Gastroesophageal sphincter (tissue), 4 donors: ENCODE results near the gene TGFB1I1. TPM values are rescaled to one million over a fixed set of nuclear protein-coding genes. Genes with fewer than 3 reads are reported as not detected.

Source experiments
- ATAC-seq: fragments of 150-250 bp; one replicate; pipeline ENCODE4 v1.9.1; 2016; ENCODE audit warnings: mild to moderate bottlenecking, moderate library complexity
- H3K27ac ChIP-seq, 4 donors: fragments of 200-600 bp; sonication (generic) in 3 of 4; 1 replicate in 3 of 4; 2 replicates in 1 of 4; pipeline ENCODE4 v1.5.1; 2016 to 2019
- H3K27me3 ChIP-seq: fragments of 200-600 bp; sonication (generic); one replicate; pipeline ENCODE4 v1.5.1; 2019
- H3K36me3 ChIP-seq, 2 donors: fragments of 200-600 bp; sonication (generic); one replicate each; pipeline ENCODE4 v1.5.1; 2019; ENCODE audit warnings: control low read depth in 1 of 2
- H3K4me1 ChIP-seq, 3 donors: fragments of 200-600 bp; sonication (generic); 1 replicate in 2 of 3; 2 replicates in 1 of 3; pipeline ENCODE4 v1.5.1; 2016 to 2019; ENCODE audit warnings: control low read depth in 2 of 3
- H3K4me3 ChIP-seq, 2 donors: fragments of 200-600 bp; sonication (generic); one replicate each; pipeline ENCODE4 v1.5.1; 2019; ENCODE audit warnings: mild to moderate bottlenecking in 1 of 2, moderate library complexity in 1 of 2
- H3K9me3 ChIP-seq, 3 donors: fragments of 200-600 bp; sonication (generic); one replicate each; pipeline ENCODE4 v1.5.1; 2017 to 2019; ENCODE audit warnings: control low read depth in 2 of 3
- EP300 ChIP-seq: sonication (generic); formaldehyde crosslinking; IDR thresholded peaks from one replicate; pipeline ENCODE4 v1.6.1; 2017; ENCODE audit warnings: antibody characterized with exemption, mild to moderate bottlenecking
- POLR2A ChIP-seq, 2 donors: fragments of 450-650 bp; IDR thresholded peaks; one replicate each; pipeline ENCODE4 v1.6.1; 2017; ENCODE audit warnings: antibody characterized with exemption in 2 of 2, mild to moderate bottlenecking in 2 of 2, moderate library complexity in 1 of 2
- POLR2AphosphoS5 ChIP-seq: sonication (generic); formaldehyde crosslinking; IDR thresholded peaks from one replicate; pipeline ENCODE4 v1.6.1; 2017; ENCODE audit warnings: antibody characterized with exemption
- WGBS, 2 donors: methylation state at CpG; one replicate each; pipeline ENCODE4 v1.1.5; 2018; ENCODE audit warnings: low coverage in 1 of 2; 5-methylcytosine and 5-hydroxymethylcytosine counted together
- total RNA-seq, 4 donors: library from RNA; depleted of rRNA; stranded (reverse); fragments of >200 nt; gene quantifications; one replicate each; pipeline ENCODE4 v1.1.0, GENCODE V29; 2016
- TF ChIP-seq, protein P1 (sequence below), 4 experiments: fragments of 200-600 bp in 2 of 4; fragments of 450-650 bp in 2 of 4; sonication (generic) in 1 of 4; IDR thresholded peaks; one replicate each; pipeline ENCODE4 v1.5.1; 2017 to 2019; ENCODE audit warnings: antibody characterized with exemption in 4 of 4, mild to moderate bottlenecking in 2 of 4, moderate library complexity in 2 of 4

Gene TGFB1I1
- total RNA-seq, 4 donors from 2014 or later, result 157 to 438 (median 211) TPM

DNA sequence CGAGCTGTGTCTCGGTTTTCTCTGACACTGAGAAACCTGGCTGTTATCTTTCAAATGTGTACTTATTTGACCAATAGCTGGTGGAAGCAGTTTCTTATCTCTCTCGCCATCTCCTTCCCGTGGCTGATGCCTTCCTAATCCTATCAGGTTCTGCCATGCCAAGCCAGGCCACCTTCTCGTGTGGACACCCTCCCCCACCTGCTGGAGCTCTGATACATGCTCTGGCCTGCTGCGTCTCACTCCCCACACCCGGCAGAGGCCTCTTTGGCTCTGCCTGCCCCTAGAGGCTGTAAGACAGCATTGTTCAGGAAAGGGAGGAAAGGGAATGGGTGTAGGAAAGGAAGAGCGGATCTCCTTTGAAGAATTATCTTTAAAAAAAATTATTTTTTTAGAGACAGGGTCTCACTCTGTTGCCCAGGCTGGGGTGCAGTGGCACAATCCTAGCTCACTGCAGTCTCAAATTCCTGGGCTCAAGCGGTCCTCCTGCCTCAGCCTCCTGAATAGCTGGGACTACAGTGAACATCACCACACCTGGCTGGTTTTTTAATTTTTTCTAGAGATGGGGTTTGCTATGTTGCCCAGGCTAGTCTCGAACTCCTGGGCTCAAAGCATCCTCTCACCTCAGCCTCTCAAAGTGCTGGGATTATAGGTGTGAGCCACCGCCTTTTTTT, 20.1 kb upstream of the TGFB1I1 start:
- ATAC-seq, result peak; percentile 76
- Histone ChIP-seq H3K9me3 (no peaks in the 10 kb centered on the region), H3K27me3 (no peaks in the 10 kb centered on the region), H3K27ac (peak overlapping the region in 3 of 4 donors; percentile 29 to 69 (median 58)), H3K36me3 (peaks cover 0 to 2% of the 10 kb centered on the region in 2 donors), H3K4me3 (no peak overlapping the region), H3K4me1 (peaks cover 0 to 59% (median 44%) of the 10 kb centered on the region in 3 donors)
- 39 to 58% methylated on average over 7 to 11 of the region's 11 CpGs for WGBS, 2 donors
- TF ChIP-seq POLR2AphosphoS5 (no peak), POLR2A (IDR thresholded peaks at IDR 0.05) (no peak), EP300 (no peak)
- TF ChIP-seq, protein P1, sequence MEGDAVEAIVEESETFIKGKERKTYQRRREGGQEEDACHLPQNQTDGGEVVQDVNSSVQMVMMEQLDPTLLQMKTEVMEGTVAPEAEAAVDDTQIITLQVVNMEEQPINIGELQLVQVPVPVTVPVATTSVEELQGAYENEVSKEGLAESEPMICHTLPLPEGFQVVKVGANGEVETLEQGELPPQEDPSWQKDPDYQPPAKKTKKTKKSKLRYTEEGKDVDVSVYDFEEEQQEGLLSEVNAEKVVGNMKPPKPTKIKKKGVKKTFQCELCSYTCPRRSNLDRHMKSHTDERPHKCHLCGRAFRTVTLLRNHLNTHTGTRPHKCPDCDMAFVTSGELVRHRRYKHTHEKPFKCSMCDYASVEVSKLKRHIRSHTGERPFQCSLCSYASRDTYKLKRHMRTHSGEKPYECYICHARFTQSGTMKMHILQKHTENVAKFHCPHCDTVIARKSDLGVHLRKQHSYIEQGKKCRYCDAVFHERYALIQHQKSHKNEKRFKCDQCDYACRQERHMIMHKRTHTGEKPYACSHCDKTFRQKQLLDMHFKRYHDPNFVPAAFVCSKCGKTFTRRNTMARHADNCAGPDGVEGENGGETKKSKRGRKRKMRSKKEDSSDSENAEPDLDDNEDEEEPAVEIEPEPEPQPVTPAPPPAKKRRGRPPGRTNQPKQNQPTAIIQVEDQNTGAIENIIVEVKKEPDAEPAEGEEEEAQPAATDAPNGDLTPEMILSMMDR (IDR thresholded peaks at IDR 0.05), result peak in 3 of 4 experiments; percentile 47 to 69 (median 54)

DNA sequence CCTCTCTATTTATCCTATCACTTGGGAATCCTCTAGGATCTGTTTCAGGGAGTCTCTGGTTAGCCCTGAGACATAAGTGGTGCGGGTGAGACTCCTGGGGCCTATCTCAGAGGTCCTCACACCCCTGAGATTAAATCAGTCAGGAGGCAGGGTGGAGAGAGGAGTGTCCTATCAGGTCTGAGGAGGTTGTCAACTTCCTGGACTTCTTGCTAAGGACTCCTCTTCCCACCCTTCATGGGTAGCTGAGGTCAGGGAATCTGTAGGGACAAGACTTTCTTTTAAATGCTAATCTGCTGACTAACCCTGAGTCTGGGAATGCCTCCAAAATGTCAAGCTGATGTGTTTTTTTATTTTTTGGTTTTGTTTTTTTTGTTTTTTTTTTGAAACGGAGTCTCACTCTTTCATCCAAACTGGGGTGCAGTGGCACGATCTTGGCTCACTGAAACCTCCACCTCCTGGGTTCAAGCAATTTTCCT, 19.3 kb upstream of the TGFB1I1 start:
- 55% methylated on average over 3 of the region's 3 CpGs; no CpG with 5 or more reads in 1 of the 2 donors for WGBS, 2 donors
- no peaks in the 10 kb centered on the region for H3K9me3 ChIP-seq
- no peak overlapping the region for H3K4me3 ChIP-seq
- H3K4me1 ChIP-seq, result peaks cover 0 to 68% (median 53%) of the 10 kb centered on the region in 3 donors
- peak overlapping the region; percentile 11 to 69 (median 54) for H3K27ac ChIP-seq
- peaks cover 0 to 6% of the 10 kb centered on the region in 2 donors for H3K36me3 ChIP-seq
- TF ChIP-seq POLR2AphosphoS5 (peak; percentile 36), EP300 (no peak)
- peak; percentile 45 for ATAC-seq
- no peaks in the 10 kb centered on the region for H3K27me3 ChIP-seq

DNA sequence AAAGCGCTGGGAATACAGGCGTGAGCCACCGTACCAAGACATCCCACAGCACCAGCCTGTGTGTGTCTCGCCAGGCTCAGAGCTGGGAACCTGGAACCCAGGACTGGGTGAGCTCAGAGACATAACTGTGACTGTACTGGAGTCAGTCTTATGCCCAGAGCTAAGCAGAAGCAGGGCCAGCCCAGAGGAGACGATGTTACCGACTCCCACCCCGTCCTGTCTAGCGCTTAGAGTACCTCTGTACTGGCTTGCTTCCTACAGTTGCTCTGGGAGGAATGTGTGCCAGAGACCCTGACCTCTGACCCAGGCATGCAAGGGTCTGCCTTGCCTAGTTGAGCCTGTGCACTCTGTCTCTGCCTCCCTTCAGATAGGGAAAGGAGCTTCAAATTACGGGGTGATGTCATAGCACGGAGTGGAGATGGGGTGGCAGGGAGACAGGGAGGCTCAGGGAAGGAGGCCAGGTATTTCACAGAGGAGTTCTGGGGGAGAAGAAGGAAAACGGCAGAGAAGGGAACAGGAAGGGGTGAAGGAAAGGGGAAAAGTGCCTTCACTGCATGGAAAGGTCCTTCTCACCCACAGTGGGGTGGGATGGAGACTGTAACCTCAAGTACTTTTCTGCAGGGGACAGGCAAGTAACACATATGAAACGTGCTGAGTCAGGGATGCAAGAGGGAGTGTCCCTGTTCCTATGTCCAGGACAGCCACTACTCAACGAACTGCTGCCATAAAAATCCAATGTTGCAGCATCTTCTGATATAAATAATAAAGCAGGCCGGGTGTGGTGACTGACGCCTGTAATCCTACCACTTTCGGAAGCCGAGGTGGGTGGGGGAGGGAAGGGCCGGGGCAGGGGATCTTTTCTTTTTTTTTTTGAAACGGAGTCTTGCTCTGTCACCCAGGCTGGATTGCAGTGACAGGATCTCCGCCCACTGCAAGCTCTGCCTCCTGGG, 18.4 kb upstream of the TGFB1I1 start:
- H3K27me3 ChIP-seq, result no peaks in the 10 kb centered on the region
- H3K4me1 ChIP-seq, result peaks cover 0 to 76% (median 59%) of the 10 kb centered on the region in 3 donors
- peak overlapping the region in 3 of 4 donors; percentile 51 to 69 (median 58) for H3K27ac ChIP-seq
- no peaks in the 10 kb centered on the region for H3K9me3 ChIP-seq
- peak; percentile 32 for ATAC-seq
- no peak overlapping the region for H3K4me3 ChIP-seq
- 30 to 31% methylated on average over 9 to 10 of the region's 20 CpGs for WGBS, 2 donors
- TF ChIP-seq POLR2A (IDR thresholded peaks at IDR 0.05) (no peak), EP300 (no peak), POLR2AphosphoS5 (no peak)
- TF ChIP-seq, protein P1 (IDR thresholded peaks at IDR 0.05), result no peak
- peaks cover 0 to 6% of the 10 kb centered on the region in 2 donors for H3K36me3 ChIP-seq

GRCh38 chr16:31455601-31456314, 16.2 kb upstream of the TGFB1I1 start:
- no peak overlapping the region for H3K4me3 ChIP-seq
- H3K9me3 ChIP-seq, result no peaks in the 10 kb centered on the region
- 49% methylated on average over 7 of the region's 17 CpGs; no CpG with 5 or more reads in 1 of the 2 donors for WGBS, 2 donors
- no peaks in the 10 kb centered on the region for H3K27me3 ChIP-seq
- H3K36me3 ChIP-seq, result peaks cover 0 to 6% of the 10 kb centered on the region in 2 donors
- TF ChIP-seq, protein P1 (IDR thresholded peaks at IDR 0.05), result no peak
- TF ChIP-seq POLR2A (IDR thresholded peaks at IDR 0.05) (no peak), EP300 (no peak), POLR2AphosphoS5 (no peak)
- peak overlapping the region in 3 of 4 donors; percentile 11 to 92 (median 40) for H3K27ac ChIP-seq
- peaks cover 0 to 85% (median 65%) of the 10 kb centered on the region in 3 donors for H3K4me1 ChIP-seq
- ATAC-seq, result no peak
